A549 treated with CORT108297 at 1 μM for 4 hours (cell line): Measurements from ENCODE around the gene C6orf89. TPM values are rescaled to one million over a fixed set of nuclear protein-coding genes. Genes with fewer than 3 reads are reported as not detected.

Experiments
- total RNA-seq: library from RNA; stranded (reverse); fragments of 200-300 nt; extraction: Qiagen RNA extraction; gene quantifications from 5 replicates; pipeline ENCODE4 v1.2.3, GENCODE V29; 2022

The C6orf89 gene
- 14.8 to 18.8 TPM (median 16.5 TPM) in 5 replicates for total RNA-seq

DNA sequence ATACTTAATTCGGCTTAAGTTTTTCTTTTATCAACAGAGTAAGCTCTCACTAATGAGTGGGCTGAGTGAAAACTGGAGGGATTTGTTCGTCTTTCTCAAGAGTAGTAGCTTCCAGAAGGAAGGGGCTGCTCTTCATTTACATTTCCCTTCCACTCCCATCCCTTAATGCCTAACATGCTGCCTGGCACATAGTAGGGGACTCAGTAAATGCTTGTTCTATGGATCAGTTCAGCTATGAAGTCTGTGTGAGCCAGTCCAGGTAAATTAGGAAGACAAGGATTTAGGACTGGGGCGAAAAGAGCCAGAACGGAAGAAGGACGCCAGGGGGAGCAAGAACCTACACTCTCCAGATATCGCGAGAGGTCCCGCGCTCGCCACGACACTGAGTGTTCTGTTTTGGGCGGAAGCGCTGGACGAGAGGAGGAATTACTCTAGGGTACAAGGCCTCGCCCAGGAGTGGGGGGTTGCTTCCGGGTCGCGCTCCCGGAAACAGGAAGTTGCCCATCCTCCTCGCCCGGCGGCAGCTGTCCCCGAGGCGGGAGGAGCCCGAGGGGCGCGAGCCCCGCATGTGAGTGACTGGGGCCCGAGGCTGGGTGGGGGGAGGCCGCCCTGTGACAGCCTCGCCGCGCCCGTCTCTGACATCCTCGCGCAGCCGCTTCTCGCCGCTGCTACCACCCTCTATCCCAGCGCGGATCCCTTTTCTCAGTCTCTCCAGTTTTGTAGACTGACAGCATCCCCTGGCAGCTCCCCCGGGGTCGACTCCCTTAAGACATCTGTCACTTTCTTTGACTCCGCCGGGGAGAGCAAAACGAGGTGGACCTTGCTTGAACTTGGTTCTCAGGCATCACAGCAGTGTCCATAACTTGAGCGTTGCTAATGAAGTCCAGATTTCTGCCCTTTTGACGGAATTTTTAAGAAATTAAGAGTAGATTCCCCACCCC is at the start of gene C6orf89:
C6orf89 (plus strand) TSS at position 492 of the 941 bp plus-strand sequence. CDS start 13,493 bp downstream, outside the sequence.

GRCh38 chr6:36838896-36839748 is 46.6 kb upstream of the C6orf89 start, which contains the start of gene CPNE5:
Gene CPNE5, minus strand, starts transcription at chr6:36839444. Its CDS starts 67 bp downstream, at chr6:36839377.

GRCh38 chr6:36874443-36875249 is 11.1 kb upstream of the C6orf89 start, which contains the start of gene PPIL1:
Gene PPIL1, minus strand, starts transcription at chr6:36874803. Its CDS starts 31 bp downstream, at chr6:36874772.

DNA sequence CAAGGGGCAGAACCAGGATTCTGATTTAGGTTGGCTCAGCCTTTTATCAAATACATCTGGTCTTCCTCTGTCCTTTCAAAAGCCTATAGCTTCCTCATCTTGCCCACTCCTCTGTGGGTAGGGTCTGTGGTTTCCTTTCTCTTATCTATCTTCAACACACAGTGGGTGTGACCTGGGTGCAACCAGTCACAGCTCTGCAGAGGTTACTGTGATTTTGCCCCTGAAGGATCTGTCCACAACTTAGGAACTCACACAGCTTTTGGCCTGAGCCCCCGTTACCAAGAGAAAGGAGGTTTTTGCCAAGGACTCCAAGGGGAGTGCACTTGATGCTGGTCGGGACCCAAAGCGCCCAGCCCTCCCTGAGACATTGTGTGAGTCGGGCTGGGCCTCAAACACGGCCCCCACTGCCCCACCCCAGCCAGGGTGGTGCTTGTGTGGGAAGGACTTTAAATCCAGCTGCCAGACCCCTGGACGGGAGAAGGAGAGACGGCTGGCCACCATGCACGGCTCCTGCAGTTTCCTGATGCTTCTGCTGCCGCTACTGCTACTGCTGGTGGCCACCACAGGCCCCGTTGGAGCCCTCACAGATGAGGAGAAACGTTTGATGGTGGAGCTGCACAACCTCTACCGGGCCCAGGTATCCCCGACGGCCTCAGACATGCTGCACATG is 68.6 kb downstream of the C6orf89 start, which contains the start of gene PI16:
PI16 (plus strand) TSS at position 477 of the 670 bp plus-strand sequence; CDS start at position 500, 23 bp downstream.

Other genes starting within 250 kb of the C6orf89 start
- 192 to 279 TPM (median 246 TPM) in 5 replicates for gene CDKN1A, start 207.2 kb upstream of the C6orf89 start, total RNA-seq
- gene RAB44, start 188.1 kb upstream of the C6orf89 start, total RNA-seq = 0.03 to 0.08 TPM (median 0.05 TPM) in 4 of 5 replicates, not detected in the other
- gene CPNE5, start 46.5 kb upstream of the C6orf89 start, total RNA-seq = 0.06 to 0.12 TPM (median 0.09 TPM) in 4 of 5 replicates, not detected in the other
- gene PPIL1, start 11.1 kb upstream of the C6orf89 start, total RNA-seq = 40.7 to 48.6 TPM (median 43.7 TPM) in 5 replicates
- gene PI16, start 68.8 kb downstream of the C6orf89 start, total RNA-seq = 0.06 TPM in 1 of 5 replicates, not detected in the others
- gene MTCH1, start 100.2 kb downstream of the C6orf89 start, total RNA-seq = 109 to 143 TPM (median 138 TPM) in 5 replicates
- not detected in 5 replicates for gene FGD2, start 119.7 kb downstream of the C6orf89 start, total RNA-seq